ENCODE data around the gene GPD1. TPM values are rescaled to one million over a fixed set of nuclear protein-coding genes. Genes with fewer than 3 reads are reported as not detected.

The GPD1 gene
- total and polyA plus RNA-seq, 9 of the 15 experiments (the other 6 are each of a cell fraction or from before 2014, with no cell fraction given) = 0.13 to 1.00 (median 0.55) TPM

DNA sequence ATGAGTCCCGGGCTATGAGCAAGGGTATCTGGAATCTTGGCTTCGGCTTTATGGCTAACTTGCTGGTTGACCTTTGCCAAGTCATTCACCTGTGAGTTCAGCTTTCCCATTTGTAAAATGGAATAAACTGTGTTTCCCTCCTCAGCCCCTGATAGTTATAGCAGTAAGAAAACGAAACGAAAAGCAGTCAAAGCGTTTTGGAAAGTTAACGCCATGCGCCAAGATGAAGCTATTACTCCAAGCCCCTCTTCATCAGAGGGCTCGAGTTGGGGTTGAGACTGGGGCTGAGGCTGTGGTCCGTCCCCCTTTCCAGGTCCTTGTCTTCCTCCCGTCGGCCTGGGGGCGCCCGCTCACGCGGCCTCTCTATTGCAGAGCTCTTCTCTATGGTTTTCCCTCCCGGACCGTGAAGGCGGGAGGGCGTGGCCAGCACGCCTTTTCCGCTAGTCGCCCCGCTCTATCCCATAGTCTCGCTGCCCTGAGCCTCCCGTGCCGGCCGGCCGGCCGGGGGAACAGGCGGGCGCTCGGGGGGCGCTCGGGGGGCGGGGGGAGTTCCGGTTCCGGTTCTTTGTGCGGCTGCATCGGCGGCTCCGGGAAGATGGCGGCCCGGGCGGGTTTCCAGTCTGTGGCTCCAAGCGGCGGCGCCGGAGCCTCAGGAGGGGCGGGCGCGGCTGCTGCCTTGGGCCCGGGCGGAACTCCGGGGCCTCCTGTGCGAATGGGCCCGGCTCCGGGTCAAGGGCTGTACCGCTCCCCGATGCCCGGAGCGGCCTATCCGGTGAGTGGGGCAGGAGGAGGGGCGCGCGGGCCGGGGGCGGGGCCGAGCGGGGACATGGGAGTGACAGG, 18.8 kb upstream of the GPD1 start, which contains the start of gene SMARCD1 (continued):
- TF ChIP-seq RB1 (IDR thresholded peaks at IDR 0.05; ENCODE audit: low read depth) (peak; percentile 80; the same call in 1 of the 2 replicates), PHF21A (IDR thresholded peaks at IDR 0.05; ENCODE audit: borderline replicate concordance, low read depth) (no peak), EP300 (IDR thresholded peaks at IDR 0.05; ENCODE audit: low read length) (peak; percentile 39; the same call in 1 of the 2 replicates), KDM4B (IDR thresholded peaks at IDR 0.05; ENCODE audit: borderline replicate concordance in 2 of 2, low read depth in 1 of 2) (no peak), ILF3 (IDR thresholded peaks at IDR 0.05; ENCODE audit: borderline replicate concordance) (no peak), RBM34 (IDR thresholded peaks at IDR 0.05; ENCODE audit: borderline replicate concordance, insufficient read depth, low read length) (no peak), HDAC2 (IDR thresholded peaks at IDR 0.05) (peak; percentile 71), LARP7 (IDR thresholded peaks at IDR 0.05) (no peak), ZBED1 (IDR thresholded peaks at IDR 0.05) (no peak), MYBL2 (IDR thresholded peaks at IDR 0.05; ENCODE audit: low read depth) (no peak), MYBL2 (CRISPR knock-in tag; IDR thresholded peaks at IDR 0.05; ENCODE audit: borderline replicate concordance) (no peak), ZNF644 (tag; IDR thresholded peaks at IDR 0.05; ENCODE audit: low read depth) (no peak)
- TF ChIP-seq, protein P1, sequence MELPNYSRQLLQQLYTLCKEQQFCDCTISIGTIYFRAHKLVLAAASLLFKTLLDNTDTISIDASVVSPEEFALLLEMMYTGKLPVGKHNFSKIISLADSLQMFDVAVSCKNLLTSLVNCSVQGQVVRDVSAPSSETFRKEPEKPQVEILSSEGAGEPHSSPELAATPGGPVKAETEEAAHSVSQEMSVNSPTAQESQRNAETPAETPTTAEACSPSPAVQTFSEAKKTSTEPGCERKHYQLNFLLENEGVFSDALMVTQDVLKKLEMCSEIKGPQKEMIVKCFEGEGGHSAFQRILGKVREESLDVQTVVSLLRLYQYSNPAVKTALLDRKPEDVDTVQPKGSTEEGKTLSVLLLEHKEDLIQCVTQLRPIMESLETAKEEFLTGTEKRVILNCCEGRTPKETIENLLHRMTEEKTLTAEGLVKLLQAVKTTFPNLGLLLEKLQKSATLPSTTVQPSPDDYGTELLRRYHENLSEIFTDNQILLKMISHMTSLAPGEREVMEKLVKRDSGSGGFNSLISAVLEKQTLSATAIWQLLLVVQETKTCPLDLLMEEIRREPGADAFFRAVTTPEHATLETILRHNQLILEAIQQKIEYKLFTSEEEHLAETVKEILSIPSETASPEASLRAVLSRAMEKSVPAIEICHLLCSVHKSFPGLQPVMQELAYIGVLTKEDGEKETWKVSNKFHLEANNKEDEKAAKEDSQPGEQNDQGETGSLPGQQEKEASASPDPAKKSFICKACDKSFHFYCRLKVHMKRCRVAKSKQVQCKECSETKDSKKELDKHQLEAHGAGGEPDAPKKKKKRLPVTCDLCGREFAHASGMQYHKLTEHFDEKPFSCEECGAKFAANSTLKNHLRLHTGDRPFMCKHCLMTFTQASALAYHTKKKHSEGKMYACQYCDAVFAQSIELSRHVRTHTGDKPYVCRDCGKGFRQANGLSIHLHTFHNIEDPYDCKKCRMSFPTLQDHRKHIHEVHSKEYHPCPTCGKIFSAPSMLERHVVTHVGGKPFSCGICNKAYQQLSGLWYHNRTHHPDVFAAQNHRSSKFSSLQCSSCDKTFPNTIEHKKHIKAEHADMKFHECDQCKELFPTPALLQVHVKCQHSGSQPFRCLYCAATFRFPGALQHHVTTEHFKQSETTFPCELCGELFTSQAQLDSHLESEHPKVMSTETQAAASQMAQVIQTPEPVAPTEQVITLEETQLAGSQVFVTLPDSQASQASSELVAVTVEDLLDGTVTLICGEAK (IDR thresholded peaks at IDR 0.05) = peak; percentile 75
- TF ChIP-seq, protein P1 (CRISPR knock-in tag; IDR thresholded peaks at IDR 0.05) = no peak
- TF ChIP-seq, protein P2, sequence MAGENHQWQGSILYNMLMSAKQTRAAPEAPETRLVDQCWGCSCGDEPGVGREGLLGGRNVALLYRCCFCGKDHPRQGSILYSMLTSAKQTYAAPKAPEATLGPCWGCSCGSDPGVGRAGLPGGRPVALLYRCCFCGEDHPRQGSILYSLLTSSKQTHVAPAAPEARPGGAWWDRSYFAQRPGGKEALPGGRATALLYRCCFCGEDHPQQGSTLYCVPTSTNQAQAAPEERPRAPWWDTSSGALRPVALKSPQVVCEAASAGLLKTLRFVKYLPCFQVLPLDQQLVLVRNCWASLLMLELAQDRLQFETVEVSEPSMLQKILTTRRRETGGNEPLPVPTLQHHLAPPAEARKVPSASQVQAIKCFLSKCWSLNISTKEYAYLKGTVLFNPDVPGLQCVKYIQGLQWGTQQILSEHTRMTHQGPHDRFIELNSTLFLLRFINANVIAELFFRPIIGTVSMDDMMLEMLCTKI (IDR thresholded peaks at IDR 0.05; ENCODE audit: partially characterized antibody) = no peak
- TF ChIP-seq, protein P3, sequence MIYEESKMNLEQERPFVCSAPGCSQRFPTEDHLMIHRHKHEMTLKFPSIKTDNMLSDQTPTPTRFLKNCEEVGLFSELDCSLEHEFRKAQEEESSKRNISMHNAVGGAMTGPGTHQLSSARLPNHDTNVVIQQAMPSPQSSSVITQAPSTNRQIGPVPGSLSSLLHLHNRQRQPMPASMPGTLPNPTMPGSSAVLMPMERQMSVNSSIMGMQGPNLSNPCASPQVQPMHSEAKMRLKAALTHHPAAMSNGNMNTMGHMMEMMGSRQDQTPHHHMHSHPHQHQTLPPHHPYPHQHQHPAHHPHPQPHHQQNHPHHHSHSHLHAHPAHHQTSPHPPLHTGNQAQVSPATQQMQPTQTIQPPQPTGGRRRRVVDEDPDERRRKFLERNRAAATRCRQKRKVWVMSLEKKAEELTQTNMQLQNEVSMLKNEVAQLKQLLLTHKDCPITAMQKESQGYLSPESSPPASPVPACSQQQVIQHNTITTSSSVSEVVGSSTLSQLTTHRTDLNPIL (CRISPR knock-in tag; IDR thresholded peaks at IDR 0.05) = no peak
